GM21390 (cell line): ENCODE measurements around the gene CHST8.

Source experiments
- ATAC-seq: cut with Tn5 transposase; IDR thresholded peaks from one replicate; pipeline ENCODE4 v1.9.1; 2021; ENCODE audit not compliant: unreplicated experiment

The CHST8 gene

GRCh38 chr19:33763633-33764371 is 142.0 kb downstream of the CHST8 start:
- no peak for ATAC-seq

- no peak for ATAC-seq
Observed at GRCh38 chr19:33766623-33767022, 144.9 kb downstream of the CHST8 start.

- no peak for ATAC-seq
Observed at GRCh38 chr19:33767898-33768413, 146.2 kb downstream of the CHST8 start.

- ATAC-seq = no peak
Observed at GRCh38 chr19:33769208-33769607, 147.5 kb downstream of the CHST8 start.

GRCh38 chr19:33770107-33770506 is 148.4 kb downstream of the CHST8 start:
- ATAC-seq = no peak

GRCh38 chr19:33771384-33772101 is 149.8 kb downstream of the CHST8 start:
- ATAC-seq = no peak

GRCh38 chr19:33772102-33772857 is 150.5 kb downstream of the CHST8 start:
- ATAC-seq = no peak

- no peak for ATAC-seq
Observed at GRCh38 chr19:33772858-33773180, 151.1 kb downstream of the CHST8 start.

GRCh38 chr19:33773704-33774624 is 152.2 kb downstream of the CHST8 start:
- no peak for ATAC-seq

GRCh38 chr19:33774751-33775150 is 153.0 kb downstream of the CHST8 start:
- ATAC-seq = no peak

- ATAC-seq = no peak
Observed at GRCh38 chr19:33775731-33776487, 154.2 kb downstream of the CHST8 start.

GRCh38 chr19:33777351-33777750 is 155.6 kb downstream of the CHST8 start:
- ATAC-seq = no peak

- no peak for ATAC-seq
Observed at GRCh38 chr19:33777753-33778088, 156.0 kb downstream of the CHST8 start.

GRCh38 chr19:33778089-33778791 is 156.5 kb downstream of the CHST8 start:
- ATAC-seq = peak; percentile 84

- ATAC-seq = no peak
Observed at GRCh38 chr19:33779849-33780248, 158.1 kb downstream of the CHST8 start.

GRCh38 chr19:33780251-33780650 is 158.5 kb downstream of the CHST8 start:
- no peak for ATAC-seq

GRCh38 chr19:33780746-33781145 is 159.0 kb downstream of the CHST8 start:
- ATAC-seq = no peak

GRCh38 chr19:33781415-33781935 is 159.7 kb downstream of the CHST8 start:
- ATAC-seq = no peak

- ATAC-seq = no peak
Observed at GRCh38 chr19:33781996-33782395, 160.2 kb downstream of the CHST8 start.
